Naive thymus-derived CD4-positive, alpha-beta T cell (primary cell): ENCODE results near the gene SH3D21. TPM values are rescaled to one million over a fixed set of nuclear protein-coding genes. Genes with fewer than 3 reads are reported as not detected.

Experiments used
- ATAC-seq: fragments of 150-1000 bp; cut with Tn5 transposase; 2 replicates; pipeline ENCODE4 v1.10.0; 2021; ENCODE audit warnings: mild to moderate bottlenecking, moderate library complexity
- CTCF ChIA-PET: fragments of 350-600 bp; sonication (Branson Sonifier 250); formaldehyde crosslinking; loops from one replicate; lab custom pipeline; 2021; ENCODE audit warnings: antibody characterized with exemption; lab: Charles Lee
- POLR2A ChIA-PET: fragments of 350-600 bp; sonication (Branson Sonifier 250); formaldehyde crosslinking; loops from one replicate; lab custom pipeline; 2021; ENCODE audit warnings: antibody characterized with exemption, inconsistent platforms; lab: Charles Lee
- DNase-seq, 9 donors: peaks; one replicate each; pipeline versions ENCODE4 v3.0.0 to v3.0.0-alpha.2; 2020 to 2022; ENCODE audit warnings: mixed read lengths in 1 of 9
- H3K27ac ChIP-seq: one replicate; pipeline ENCODE4 v1.7.0; 2013; ENCODE audit warnings: mild to moderate bottlenecking, low read depth, low read length, moderate library complexity
- H3K27me3 ChIP-seq, 2 donors: one replicate each; pipeline ENCODE4 v1.7.0; 2013; ENCODE audit warnings: low read length in 2 of 2, mild to moderate bottlenecking in 2 of 2, moderate library complexity in 2 of 2; ENCODE audit not compliant: control insufficient read depth in 2 of 2, insufficient read depth in 2 of 2
- H3K36me3 ChIP-seq, 3 experiments: 1 replicate in 2 of 3; 2 replicates in 1 of 3; pipeline ENCODE4 v1.7.0; 2013; ENCODE audit warnings: low read length in 3 of 3, mild to moderate bottlenecking in 3 of 3, moderate library complexity in 1 of 3; ENCODE audit not compliant: insufficient read depth in 3 of 3, control insufficient read depth in 2 of 3
- H3K4me1 ChIP-seq, 2 donors: one replicate each; pipeline ENCODE4 v1.7.0; 2013; ENCODE audit warnings: low read length in 2 of 2, mild to moderate bottlenecking in 2 of 2, moderate library complexity in 1 of 2; ENCODE audit not compliant: control insufficient read depth in 2 of 2, insufficient read depth in 2 of 2
- H3K4me3 ChIP-seq: 2 replicates; pipeline ENCODE4 v1.7.0; 2013; ENCODE audit warnings: mild to moderate bottlenecking, low read length
- H3K9me3 ChIP-seq, 3 experiments: 1 replicate in 2 of 3; 2 replicates in 1 of 3; pipeline ENCODE4 v1.7.0; 2013; ENCODE audit warnings: low read length in 3 of 3; ENCODE audit not compliant: control insufficient read depth in 2 of 3
- H3K27ac Mint-ChIP-seq, 9 donors: one replicate each; pipeline ENCODE4 v1.8.0; 2020 to 2022; ENCODE audit warnings: mixed read lengths in 9 of 9, mild to moderate bottlenecking in 8 of 9, moderate library complexity in 5 of 9, inconsistent platforms in 2 of 9
- H3K27me3 Mint-ChIP-seq, 5 donors: one replicate each; pipeline ENCODE4 v1.8.0; 2021 to 2022; ENCODE audit warnings: mixed read lengths in 5 of 5, mild to moderate bottlenecking in 1 of 5
- H3K36me3 Mint-ChIP-seq, 5 donors: one replicate each; pipeline ENCODE4 v1.8.0; 2020 to 2022; ENCODE audit warnings: mixed read lengths in 5 of 5, mild to moderate bottlenecking in 3 of 5, inconsistent platforms in 1 of 5
- H3K4me1 Mint-ChIP-seq, 7 donors: one replicate each; pipeline ENCODE4 v1.8.0; 2020 to 2022; ENCODE audit warnings: mixed read lengths in 7 of 7, mild to moderate bottlenecking in 3 of 7, inconsistent platforms in 1 of 7
- H3K4me3 Mint-ChIP-seq, 10 donors: one replicate each; pipeline ENCODE4 v1.8.0; 2020 to 2022; ENCODE audit warnings: mild to moderate bottlenecking in 10 of 10, mixed read lengths in 10 of 10, moderate library complexity in 6 of 10, inconsistent platforms in 2 of 10
- H3K9me3 Mint-ChIP-seq, 11 donors: one replicate each; pipeline ENCODE4 v1.8.0; 2020 to 2022; ENCODE audit warnings: mixed read lengths in 11 of 11, mild to moderate bottlenecking in 4 of 11, inconsistent platforms in 1 of 11, moderate library complexity in 1 of 11
- intact Hi-C, 2 donors: fragments of 100-400 bp; cut with micrococcal nuclease; formaldehyde crosslinking; loops; one replicate each; pipeline ENCODE4 v1.15.1; 2023
- polyA plus RNA-seq, 2 donors: library from polyadenylated mRNA; unstranded; fragments of 300-500 nt; fragmentation: Illumina TruSeq; gene quantifications; one replicate each; pipeline ENCODE4 v1.2.3, GENCODE V29; 2021
- total RNA-seq, 6 experiments: library from RNA in 5 of 6; stranded (reverse) in 5 of 6; gene quantifications; 1 replicate in 5 of 6; 2 replicates in 1 of 6; pipeline ENCODE4 v1.2.3 and lab custom pipeline; 2021 to 2026

Gene SH3D21
- total and polyA plus RNA-seq, 7 experiments from 2014 or later = 0.17 to 21.7 (median 3.0) TPM

DNA sequence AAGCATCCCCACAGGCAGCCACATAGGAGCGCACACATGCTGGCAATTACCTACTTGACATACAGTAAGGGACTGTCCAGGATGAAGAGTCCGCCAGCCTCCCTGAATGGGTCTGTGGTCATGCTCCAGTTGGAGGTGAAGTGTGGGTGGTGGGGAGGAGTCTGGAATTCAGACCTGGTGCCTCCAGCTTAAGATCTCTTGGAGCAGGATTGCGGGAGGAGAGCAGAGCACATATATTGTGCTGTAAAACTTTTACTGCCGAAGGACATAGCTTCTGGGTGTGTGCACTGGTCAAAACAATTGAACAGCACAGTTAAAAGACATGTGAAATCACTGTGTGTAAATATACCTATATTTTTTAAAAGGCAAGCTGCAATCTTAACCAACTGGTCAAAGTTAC lies 61.6 kb downstream of the SH3D21 start:
- H3K4me3 ChIP-seq = no peak overlapping the region
- Mint-ChIP-seq H3K4me1 (peaks cover 36 to 64% (median 54%) of the 10 kb centered on the region in 7 donors), H3K9me3 (no peaks in the 10 kb centered on the region), H3K27ac (peak overlapping the region in 8 of 9 donors; percentile 91 to 97 (median 96)), H3K4me3 (peak overlapping the region in 8 of 10 donors; percentile 33 to 88 (median 74)), H3K36me3 (peaks cover 0 to 12% (median 0%) of the 10 kb centered on the region in 5 donors), H3K27me3 (no peaks in the 10 kb centered on the region)
- H3K4me1 ChIP-seq = peaks cover 15 to 47% of the 10 kb centered on the region in 2 donors
- H3K36me3 ChIP-seq = peaks cover 0 to 5% (median 0%) of the 10 kb centered on the region in 3 experiments
- H3K27me3 ChIP-seq = no peaks in the 10 kb centered on the region
- CTCF ChIA-PET = interaction anchor here (0.6 to 10.3 kb wide), 15 partner anchors 8 to 67 kb away, joined by 3 to 176 read pairs (median 12); partner anchors contain the start of genes LSM10, SH3D21 and STK40
- H3K9me3 ChIP-seq = no peaks in the 10 kb centered on the region
- POLR2A ChIA-PET = interaction anchor here (0.9 to 6.0 kb wide), 9 partner anchors 14 to 143 kb away, joined by 3 to 155 read pairs (median 17); partner anchors contain the start of genes LSM10, MRPS15, OSCP1 and SH3D21
- peak overlapping the region; percentile 59 for H3K27ac ChIP-seq
- intact Hi-C loops = loop anchor here (2.0 to 5.0 kb wide), 6 partner anchors 17 to 145 kb away; partner anchors contain the start of genes EVA1B (in 1 of the 2), LSM10 (in 1 of the 2), SH3D21 (in 1 of the 2) and THRAP3 (in 1 of the 2)
- DNase-seq (no peak), ATAC-seq (no peak)

GRCh38 chr1:36369061-36369861 lies 63.1 kb downstream of the SH3D21 start:
- Mint-ChIP-seq H3K36me3 (peaks cover 0 to 10% (median 0%) of the 10 kb centered on the region in 5 donors), H3K4me3 (peak overlapping the region in 7 of 10 donors; percentile 2 to 57 (median 32)), H3K4me1 (peaks cover 50 to 79% (median 69%) of the 10 kb centered on the region in 7 donors), H3K9me3 (no peaks in the 10 kb centered on the region), H3K27ac (peak overlapping the region; percentile 56 to 97 (median 94)), H3K27me3 (no peaks in the 10 kb centered on the region)
- Histone ChIP-seq H3K4me3 (no peak overlapping the region), H3K27me3 (no peaks in the 10 kb centered on the region), H3K4me1 (peaks cover 27 to 59% of the 10 kb centered on the region in 2 donors), H3K27ac (peak overlapping the region; percentile 37), H3K36me3 (no peaks in the 10 kb centered on the region), H3K9me3 (no peaks in the 10 kb centered on the region)
- POLR2A ChIA-PET = interaction anchor here (1.0 to 6.0 kb wide), 6 partner anchors 8 to 63 kb away, joined by 3 to 155 read pairs (median 20); partner anchors contain the start of gene SH3D21
- DNase-seq (peak; percentile 70 to 87 (median 80)), ATAC-seq (peak; percentile 75)
- CTCF ChIA-PET = interaction anchor here (0.6 to 10.3 kb wide), 14 partner anchors 10 to 1209 kb away, joined by 3 to 176 read pairs (median 14); partner anchors contain the start of genes LSM10, STK40 and TRAPPC3
- intact Hi-C loops = loop anchor here (1.0 to 5.0 kb wide), 10 partner anchors 10 to 147 kb away; partner anchors contain the start of genes SH3D21 (in 2 of the 2) and THRAP3 (in 1 of the 2)

Other genes starting within 250 kb of the SH3D21 start
- gene TEKT2, start 222.3 kb upstream of the SH3D21 start, total RNA-seq = under 1 TPM in 2 of 5 experiments, not detected in 3; 0.71 to 0.93 TPM
- gene TEKT2, start 222.3 kb upstream of the SH3D21 start, polyA plus RNA-seq = not detected
- gene ADPRS, start 217.5 kb upstream of the SH3D21 start, total RNA-seq = 10 to 100 TPM; 18.0 to 30.2 (median 24.2) TPM
- 10 to 100 TPM; 18.3 to 35.4 TPM for gene ADPRS, start 217.5 kb upstream of the SH3D21 start, polyA plus RNA-seq
- 1 to 10 TPM in 1 of 5 experiments, under 1 TPM in 3, not detected in 1; 0.05 to 2.5 (median 0.20) TPM for gene COL8A2, start 181.1 kb upstream of the SH3D21 start, total RNA-seq
- not detected for gene COL8A2, start 181.1 kb upstream of the SH3D21 start, polyA plus RNA-seq
- 10 to 100 TPM; 32.1 to 60.5 (median 47.2) TPM for gene TRAPPC3, start 156.9 kb upstream of the SH3D21 start, total RNA-seq
- 100 to 1,000 TPM in 1 of 2 donors, 10 to 100 TPM in 1; 98.6 to 110 TPM for gene TRAPPC3, start 156.9 kb upstream of the SH3D21 start, polyA plus RNA-seq
- 100 to 1,000 TPM; 156 to 257 (median 235) TPM for gene MAP7D1, start 150.2 kb upstream of the SH3D21 start, total RNA-seq
- 10 to 100 TPM; 15.2 to 55.0 TPM for gene MAP7D1, start 150.2 kb upstream of the SH3D21 start, polyA plus RNA-seq
- gene THRAP3, start 81.9 kb upstream of the SH3D21 start, total RNA-seq = 100 to 1,000 TPM in 3 of 5 experiments, 10 to 100 TPM in 2; 62.1 to 138 (median 122) TPM
- 100 to 1,000 TPM in 1 of 2 donors, 10 to 100 TPM in 1; 99.7 to 112 TPM for gene THRAP3, start 81.9 kb upstream of the SH3D21 start, polyA plus RNA-seq
- 10 to 100 TPM in 1 of 5 experiments, 1 to 10 TPM in 4; 1.5 to 12.5 (median 2.2) TPM for gene EVA1B, start 17.3 kb downstream of the SH3D21 start, total RNA-seq
- under 1 TPM; 0.43 to 0.66 TPM for gene EVA1B, start 17.3 kb downstream of the SH3D21 start, polyA plus RNA-seq
- 10 to 100 TPM; 27.6 to 56.8 (median 48.2) TPM for gene STK40, start 79.6 kb downstream of the SH3D21 start, total RNA-seq
- gene STK40, start 79.6 kb downstream of the SH3D21 start, polyA plus RNA-seq = 10 to 100 TPM; 28.0 to 43.1 TPM
- gene LSM10, start 91.5 kb downstream of the SH3D21 start, total RNA-seq = 10 to 100 TPM; 21.9 to 49.7 (median 35.7) TPM
- 100 to 1,000 TPM; 106 to 144 TPM for gene LSM10, start 91.5 kb downstream of the SH3D21 start, polyA plus RNA-seq
- gene OSCP1, start 144.1 kb downstream of the SH3D21 start, total RNA-seq = 1 to 10 TPM in 2 of 5 experiments, under 1 TPM in 3; 0.65 to 2.0 (median 0.93) TPM
- 1 to 10 TPM; 1.3 to 1.4 TPM for gene OSCP1, start 144.1 kb downstream of the SH3D21 start, polyA plus RNA-seq
- gene MRPS15, start 158.0 kb downstream of the SH3D21 start, total RNA-seq = 10 to 100 TPM; 30.2 to 84.0 (median 36.3) TPM
- gene MRPS15, start 158.0 kb downstream of the SH3D21 start, polyA plus RNA-seq = 10 to 100 TPM; 86.2 to 86.5 TPM
- gene CSF3R, start 176.5 kb downstream of the SH3D21 start, total RNA-seq = 100 to 1,000 TPM in 1 of 5 experiments, 10 to 100 TPM in 1, 1 to 10 TPM in 2, under 1 TPM in 1; 0.80 to 182 (median 1.3) TPM
- under 1 TPM; 0.14 to 0.21 TPM for gene CSF3R, start 176.5 kb downstream of the SH3D21 start, polyA plus RNA-seq